K562 (cell line): ENCODE results near the gene LLGL2. TPM values are rescaled to one million over a fixed set of nuclear protein-coding genes. Genes with fewer than 3 reads are reported as not detected.

Source experiments
- ATAC-seq: fragments of 200-7000 bp; cut with Tn5 transposase; 3 replicates; pipeline ENCODE4 v1.9.1; 2020; ENCODE audit warnings: moderate library complexity
- BruUV-seq: library from RNA; stranded (reverse); fragments of 400-500 nt; replicated peaks from 2 replicates; lab custom pipeline; 2021; lab: Mats Ljungman, UMichigan
- CTCF ChIA-PET: fragments of 300-600 bp; formaldehyde crosslinking; extraction: SDS; loops from one replicate; lab custom pipeline; 2021; ENCODE audit warnings: low intra/inter-chr PET ratio; lab: Yijun Ruan, JAX
- POLR2A ChIA-PET: fragments of 300-600, 350-650 bp; sonication (Branson Sonifier 250); formaldehyde crosslinking; extraction: SDS; loops from one replicate; lab custom pipeline; 2021; ENCODE audit warnings: antibody characterized with exemption, inconsistent platforms; lab: Yijun Ruan, JAX
- DNase-seq, 4 experiments: peaks; one replicate each; pipeline versions ENCODE4 v3.0.0 to v3.0.0-alpha.2; 2011 to 2018; ENCODE audit warnings: low spot score in 3 of 4, mixed read lengths in 3 of 4; ENCODE audit errors: extremely low read depth in 1 of 4
- FAIRE-seq: peaks from 2 replicates; lab custom pipeline; 2011; peaks lifted over from hg19 to GRCh38; lab: Jason Lieb, UNC
- H2AFZ ChIP-seq: 2 replicates; pipeline ENCODE4 v1.6.0; 2011; ENCODE audit warnings: low read depth, low read length, control low read depth, inconsistent platforms
- H3K27ac ChIP-seq: fragments of 200-600 bp; 3 replicates; pipeline ENCODE4 v1.8.0; 2011; ENCODE audit warnings: low read depth, mild to moderate bottlenecking, control low read depth, inconsistent platforms, low read length, moderate library complexity, mixed read lengths; ENCODE audit errors: extremely low read depth
- H3K27me3 ChIP-seq, 2 experiments: fragments of 300-600 bp in 1 of 2; 2 replicates in 1 of 2; 3 replicates in 1 of 2; pipeline versions ENCODE4 v1.6.0 to v1.8.0; 2011; ENCODE audit warnings: inconsistent platforms in 2 of 2, low read length in 2 of 2, mild to moderate bottlenecking in 1 of 2, mixed read lengths in 1 of 2, moderate library complexity in 1 of 2; ENCODE audit not compliant: control insufficient read depth in 2 of 2, insufficient read depth in 2 of 2
- H3K36me3 ChIP-seq: fragments of 300-600 bp; 3 replicates; pipeline ENCODE4 v1.8.0; 2011; ENCODE audit warnings: mild to moderate bottlenecking, low read length, inconsistent platforms; ENCODE audit not compliant: control insufficient read depth, insufficient read depth
- H3K4me1 ChIP-seq, 2 experiments: fragments of 200-600 bp in 1 of 2; replicated peaks in 1 of 2; 2 replicates in 1 of 2; 3 replicates in 1 of 2; pipeline versions ENCODE4 v1.5.1 to v1.8.0; 2011; ENCODE audit warnings: inconsistent platforms in 2 of 2, low read length in 2 of 2, mild to moderate bottlenecking in 1 of 2, mixed read lengths in 1 of 2, moderate library complexity in 1 of 2; ENCODE audit not compliant: control insufficient read depth in 2 of 2, insufficient read depth in 2 of 2
- H3K4me2 ChIP-seq: 2 replicates; pipeline ENCODE4 v1.6.1; 2011; ENCODE audit warnings: low read length, control low read depth, inconsistent platforms, mixed read lengths; ENCODE audit not compliant: insufficient read depth
- H3K4me3 ChIP-seq: fragments of 200-600 bp; sonication (generic), shearing (Covaris generic); 2 replicates; pipeline ENCODE4 v1.5.1; 2016; ENCODE audit warnings: control low read depth, inconsistent platforms
- H3K79me2 ChIP-seq: fragments of 200-600 bp; 3 replicates; pipeline ENCODE4 v1.8.0; 2011; ENCODE audit warnings: low read length, inconsistent platforms; ENCODE audit not compliant: control insufficient read depth, insufficient read depth
- H3K9ac ChIP-seq, 2 experiments: 2 replicates each; pipeline versions ENCODE4 v1.6.0 to v1.6.1; 2011; ENCODE audit warnings: low read depth in 2 of 2, low read length in 2 of 2, control low read depth in 1 of 2, inconsistent platforms in 1 of 2, mild to moderate bottlenecking in 1 of 2, mixed read lengths in 1 of 2; ENCODE audit not compliant: insufficient read depth in 1 of 2
- H3K9me1 ChIP-seq: one replicate; pipeline ENCODE4 v1.6.0; 2011; ENCODE audit warnings: inconsistent platforms, mild to moderate bottlenecking, low read length, moderate library complexity; ENCODE audit not compliant: control insufficient read depth, insufficient read depth
- H3K9me3 ChIP-seq: replicated peaks from 2 replicates; pipeline ENCODE4 v1.5.1; 2011; ENCODE audit warnings: low read depth, low read length, inconsistent platforms; ENCODE audit not compliant: control insufficient read depth, insufficient read depth
- H4K20me1 ChIP-seq: replicated peaks from 2 replicates; pipeline ENCODE4 v1.6.1; 2011; ENCODE audit warnings: low read length, inconsistent platforms, mixed read lengths; ENCODE audit not compliant: control insufficient read depth, insufficient read depth
- MAZ ChIP-seq, 2 experiments: fragments of 450-650 bp in 1 of 2; sonication (generic) in 1 of 2; formaldehyde crosslinking; IDR thresholded peaks in 1 of 2; conservative IDR thresholded peaks in 1 of 2; 2 replicates each; pipeline versions ENCODE4 v1.4.0 to v1.5.0; 2020; ENCODE audit warnings: mild to moderate bottlenecking in 1 of 2, missing genetic modification reagents in 1 of 2
- STAT5A ChIP-seq: IDR thresholded peaks from 2 replicates; pipeline ENCODE4 v1.6.1; 2012; ENCODE audit warnings: low read length, inconsistent platforms, borderline replicate concordance
- ZNF121 ChIP-seq: sonication (generic); formaldehyde crosslinking; conservative IDR thresholded peaks from 2 replicates; pipeline ENCODE4 v1.8.0; 2022; ENCODE audit warnings: missing genetic modification reagents
- WGBS: fragments of 100-300 bp; shearing (Covaris generic); methylation state at CpG from one replicate; pipeline ENCODE4 v1.1.6; 2016; ENCODE audit warnings: low coverage, mixed read lengths; ENCODE audit not compliant: insufficient coverage; ENCODE audit errors: missing lambda C conversion rate; 5-methylcytosine and 5-hydroxymethylcytosine counted together
- in situ Hi-C: fragments of 300-500 bp; cut with MboI; formaldehyde crosslinking; loops from 4 replicates; pipeline ENCODE4 v1.15.0; 2018; ENCODE audit warnings: inconsistent platforms, mixed read lengths
- intact Hi-C: fragments of 100-400 bp; cut with micrococcal nuclease; formaldehyde crosslinking; loops from 2 replicates; pipeline ENCODE4 v1.14.2; 2022
- polyA plus RNA-seq, 8 experiments: library from polyadenylated mRNA; depleted of rRNA in 4 of 8; stranded (reverse) in 5 of 8; unstranded in 3 of 8; fragments of >200 nt; fragmentation: Nextera tagmentation in 2 of 8; fragmentation: Illumina TruSeq in 1 of 8; extraction: Ambion mirVana in 2 of 8; extraction: Trizol in 1 of 8; gene quantifications; 2 replicates each; pipeline versions ENCODE4 v1.2.1 to v1.2.3, GENCODE V29; 2011 to 2014; ENCODE audit warnings: inconsistent platforms in 1 of 8, missing spikeins in 1 of 8
- total RNA-seq, 7 experiments: library from RNA; depleted of rRNA in 6 of 7; stranded (reverse); fragments of >200 nt in 6 of 7; fragmentation: Illumina TruSeq in 2 of 7; extraction: Trizol in 2 of 7; gene quantifications; 2 replicates each; pipeline versions ENCODE4 v1.2.1 to v1.2.3, GENCODE V29; 2011 to 2021; ENCODE audit warnings: low replicate concordance in 1 of 7
- TF ChIP-seq, protein P1 (sequence below): fragments of 450-650 bp; IDR thresholded peaks from 2 replicates; pipeline ENCODE4 v1.6.1; 2016; ENCODE audit warnings: borderline replicate concordance

The LLGL2 gene
- total and polyA plus RNA-seq, 9 of the 15 experiments (the other 6 are each of a cell fraction or from before 2014, with no cell fraction given), result 0.32 to 24.4 (median 10.2) TPM

DNA sequence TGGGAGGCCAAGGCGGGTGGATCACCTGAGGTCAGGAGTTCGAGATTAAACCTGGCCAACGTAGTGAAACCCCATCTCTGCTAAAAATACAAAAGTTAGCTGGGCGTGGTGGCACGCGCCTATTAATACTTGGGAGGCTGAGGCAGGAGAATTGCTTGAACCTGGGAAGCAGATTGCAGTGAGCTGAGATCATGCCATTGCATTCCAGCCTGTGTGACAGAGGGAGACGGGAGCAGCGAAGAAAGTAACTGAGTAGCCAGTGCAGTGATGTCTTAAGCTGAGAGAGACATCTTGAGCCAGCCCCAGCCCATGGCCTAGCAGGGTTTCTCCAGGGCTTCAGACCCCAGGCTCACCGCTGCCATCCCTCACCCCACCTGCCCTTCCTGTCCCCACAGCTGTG, 97.9 kb downstream of the LLGL2 start:
- BruUV-seq, result no TSS peak
- Histone ChIP-seq H3K9ac (no peak overlapping the region), H3K4me2 (no peak overlapping the region), H2AFZ (no peak overlapping the region), H3K4me3 (no peak overlapping the region), H3K79me2 (no peaks in the 10 kb centered on the region), H3K9me3 (no peaks in the 10 kb centered on the region), H3K27ac (no peak overlapping the region), H4K20me1 (peaks cover 17% of the 10 kb centered on the region), H3K4me1 (peaks cover 5 to 77% of the 10 kb centered on the region in 2 experiments; a peak in 4 of 5 replicates), H3K36me3 (no peaks in the 10 kb centered on the region), H3K9me1 (no peaks in the 10 kb centered on the region), H3K27me3 (peaks cover 4 to 41% of the 10 kb centered on the region in 2 experiments; a peak in 3 of 5 replicates)
- no peak for FAIRE-seq
- no peak for DNase-seq
- intact Hi-C loops, result no loop called here
- TF ChIP-seq STAT5A (no peak), ZNF121 (CRISPR knock-in tag) (peak; percentile 49), MAZ (CRISPR knock-in tag; conservative IDR thresholded peaks at IDR 0.05 in 1 of 2, IDR thresholded peaks at IDR 0.05 in 1 of 2) (no peak)
- TF ChIP-seq, protein P1, sequence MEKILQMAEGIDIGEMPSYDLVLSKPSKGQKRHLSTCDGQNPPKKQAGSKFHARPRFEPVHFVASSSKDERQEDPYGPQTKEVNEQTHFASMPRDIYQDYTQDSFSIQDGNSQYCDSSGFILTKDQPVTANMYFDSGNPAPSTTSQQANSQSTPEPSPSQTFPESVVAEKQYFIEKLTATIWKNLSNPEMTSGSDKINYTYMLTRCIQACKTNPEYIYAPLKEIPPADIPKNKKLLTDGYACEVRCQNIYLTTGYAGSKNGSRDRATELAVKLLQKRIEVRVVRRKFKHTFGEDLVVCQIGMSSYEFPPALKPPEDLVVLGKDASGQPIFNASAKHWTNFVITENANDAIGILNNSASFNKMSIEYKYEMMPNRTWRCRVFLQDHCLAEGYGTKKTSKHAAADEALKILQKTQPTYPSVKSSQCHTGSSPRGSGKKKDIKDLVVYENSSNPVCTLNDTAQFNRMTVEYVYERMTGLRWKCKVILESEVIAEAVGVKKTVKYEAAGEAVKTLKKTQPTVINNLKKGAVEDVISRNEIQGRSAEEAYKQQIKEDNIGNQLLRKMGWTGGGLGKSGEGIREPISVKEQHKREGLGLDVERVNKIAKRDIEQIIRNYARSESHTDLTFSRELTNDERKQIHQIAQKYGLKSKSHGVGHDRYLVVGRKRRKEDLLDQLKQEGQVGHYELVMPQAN, result no peak
- WGBS, result 33% methylated on average over 9 of the region's 9 CpGs
- no peak for ATAC-seq
- CTCF ChIA-PET, result no interaction called here
- POLR2A ChIA-PET, result interaction anchor here (0.5 to 2.1 kb wide), 8 partner anchors 9 to 126 kb away, joined by 3 to 8 read pairs (median 4); partner anchors contain the start of gene SMIM5
- in situ Hi-C loops, result no loop called here
